Natural killer cell treated with Interleukin-12 subunit alpha and Interleukin-12 subunit beta and Interleukin-15 and Interleukin-18, amount 100 ng/mL, for 72 hours (primary cell): ENCODE data around the gene PTPRN2. TPM values are rescaled to one million over a fixed set of nuclear protein-coding genes. Genes with fewer than 3 reads are reported as not detected.

Experiments
- ATAC-seq, 2 donors: fragments of 150-1000 bp; cut with Tn5 transposase in 1 of 2; sonication (Bioruptor Pico), chemical (Tn5 transposase) in 1 of 2; 2 replicates each; pipeline ENCODE4 v1.10.0; 2021
- DNase-seq: peaks from one replicate; pipeline ENCODE4 v3.0.0; 2022; ENCODE audit warnings: low spot score
- H3K27ac Mint-ChIP-seq, 2 donors: 1 replicate in 1 of 2; 2 replicates in 1 of 2; pipeline ENCODE4 v1.8.0; 2022; ENCODE audit warnings: mixed read lengths in 2 of 2, mild to moderate bottlenecking in 1 of 2, moderate library complexity in 1 of 2
- H3K27me3 Mint-ChIP-seq, 2 donors: 1 replicate in 1 of 2; 2 replicates in 1 of 2; pipeline ENCODE4 v1.8.0; 2022; ENCODE audit warnings: mixed read lengths in 2 of 2
- H3K36me3 Mint-ChIP-seq: one replicate; pipeline ENCODE4 v1.8.0; 2022; ENCODE audit warnings: mixed read lengths
- H3K4me1 Mint-ChIP-seq, 2 donors: 1 replicate in 1 of 2; 2 replicates in 1 of 2; pipeline ENCODE4 v1.8.0; 2022; ENCODE audit warnings: low read depth in 2 of 2, mixed read lengths in 2 of 2, mild to moderate bottlenecking in 1 of 2
- H3K4me3 Mint-ChIP-seq: one replicate; pipeline ENCODE4 v1.8.0; 2022; ENCODE audit warnings: mixed read lengths
- H3K9me3 Mint-ChIP-seq: 2 replicates; pipeline ENCODE4 v1.8.0; 2022; ENCODE audit warnings: mixed read lengths
- total RNA-seq, 2 donors: library from RNA; stranded (reverse); gene quantifications; one replicate each; pipeline ENCODE4 v1.2.3, GENCODE V29; 2022

The PTPRN2 gene
- total RNA-seq, 2 donors from 2014 or later: 0.17 to 0.74 TPM

GRCh38 chr7:157828881-157829280, 758.7 kb downstream of the PTPRN2 start:
- ATAC-seq (no peak), DNase-seq (no peak)
- Mint-ChIP-seq H3K36me3 (no peaks in the 10 kb centered on the region), H3K27me3 (no peaks in the 10 kb centered on the region), H3K4me1 (no peaks in the 10 kb centered on the region), H3K4me3 (no peak overlapping the region), H3K27ac (no peak overlapping the region), H3K9me3 (no peaks in the 10 kb centered on the region)

DNA sequence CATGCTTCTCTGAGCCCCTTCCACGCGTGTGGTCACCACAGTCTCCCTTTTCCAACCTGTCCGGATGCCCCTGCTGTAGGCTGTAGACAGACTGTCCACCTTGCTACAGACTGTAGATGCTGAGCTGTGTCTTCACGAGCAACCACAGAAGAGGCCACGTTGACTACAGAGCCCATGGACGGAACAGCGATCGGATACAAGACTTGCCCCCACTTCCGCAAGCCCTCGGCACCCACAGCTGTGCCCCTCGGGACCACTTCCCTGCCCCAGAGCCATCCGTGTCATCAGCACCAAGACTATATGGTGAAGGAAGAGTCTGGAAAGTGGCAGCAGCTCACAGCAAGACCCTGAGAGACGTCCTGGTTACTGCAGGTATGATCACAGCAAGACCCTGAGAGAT, 759.4 kb downstream of the PTPRN2 start:
- Mint-ChIP-seq H3K4me1 (no peaks in the 10 kb centered on the region), H3K27ac (no peak overlapping the region), H3K27me3 (no peaks in the 10 kb centered on the region), H3K36me3 (no peaks in the 10 kb centered on the region), H3K9me3 (no peaks in the 10 kb centered on the region), H3K4me3 (no peak overlapping the region)
- DNase-seq (no peak), ATAC-seq (no peak)

GRCh38 chr7:157827863-157828160, 759.8 kb downstream of the PTPRN2 start:
- Mint-ChIP-seq H3K4me3 (no peak overlapping the region), H3K27ac (no peak overlapping the region)

GRCh38 chr7:157827045-157827862, 760.4 kb downstream of the PTPRN2 start:
- no peaks in the 10 kb centered on the region for H3K4me1 Mint-ChIP-seq
- H3K36me3 Mint-ChIP-seq: no peaks in the 10 kb centered on the region
- no peak for DNase-seq
- no peak for ATAC-seq
- no peak overlapping the region for H3K27ac Mint-ChIP-seq
- H3K9me3 Mint-ChIP-seq: no peaks in the 10 kb centered on the region
- H3K4me3 Mint-ChIP-seq: no peak overlapping the region
- H3K27me3 Mint-ChIP-seq: no peaks in the 10 kb centered on the region

More at GRCh38 chr7:157827863-157828160, 759.8 kb downstream of the PTPRN2 start:
- H3K9me3 Mint-ChIP-seq: no peaks in the 10 kb centered on the region
- H3K36me3 Mint-ChIP-seq: no peaks in the 10 kb centered on the region
- no peak for ATAC-seq
- no peaks in the 10 kb centered on the region for H3K27me3 Mint-ChIP-seq
- H3K4me1 Mint-ChIP-seq: no peaks in the 10 kb centered on the region
- DNase-seq: no peak

DNA sequence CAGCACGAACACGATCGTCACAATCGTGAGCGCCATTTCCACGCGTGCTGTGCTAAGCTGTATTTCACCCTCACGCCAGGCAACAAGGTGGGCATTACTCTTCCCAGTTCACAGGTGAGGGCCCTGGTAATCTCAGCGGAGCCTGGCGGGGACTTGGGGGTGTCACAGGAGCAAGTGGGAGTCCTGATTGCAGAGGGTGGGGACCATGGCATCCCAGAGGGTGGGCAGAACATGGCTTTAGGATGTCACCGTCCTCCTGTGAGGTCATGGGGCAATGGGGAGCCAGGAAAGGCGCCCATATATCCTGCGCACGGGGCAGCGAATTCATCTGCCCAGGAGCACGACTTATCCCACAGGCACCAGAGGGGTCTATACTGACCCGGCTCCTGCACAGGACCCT, 761.1 kb downstream of the PTPRN2 start:
- Mint-ChIP-seq H3K4me3 (no peak overlapping the region), H3K4me1 (no peaks in the 10 kb centered on the region), H3K36me3 (no peaks in the 10 kb centered on the region), H3K27ac (no peak overlapping the region), H3K9me3 (no peaks in the 10 kb centered on the region), H3K27me3 (no peaks in the 10 kb centered on the region)
- DNase-seq: no peak
- ATAC-seq: no peak

DNA sequence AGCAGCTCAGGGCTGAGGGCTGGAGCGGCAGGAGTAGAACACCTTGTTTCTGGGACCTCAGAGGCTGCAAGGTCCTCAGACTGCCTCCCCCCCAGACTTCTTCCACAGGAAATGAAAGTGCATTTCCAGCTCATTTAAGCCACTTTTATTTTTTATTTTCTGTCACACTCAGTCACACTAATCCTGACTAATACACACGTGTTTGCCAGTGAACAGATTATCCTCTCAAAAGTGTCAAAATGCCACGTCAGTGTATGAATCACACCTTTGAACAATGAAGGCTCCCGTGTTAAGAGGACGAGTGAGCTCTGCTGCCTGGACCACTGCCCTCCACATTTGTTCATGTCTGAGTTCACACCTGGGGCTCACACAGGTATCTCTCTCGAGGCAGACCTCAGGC, 762.3 kb downstream of the PTPRN2 start:
- DNase-seq: no peak
- no peak overlapping the region for H3K27ac Mint-ChIP-seq
- no peaks in the 10 kb centered on the region for H3K4me1 Mint-ChIP-seq
- no peak overlapping the region for H3K4me3 Mint-ChIP-seq
- H3K9me3 Mint-ChIP-seq: no peaks in the 10 kb centered on the region
- no peak for ATAC-seq
- no peaks in the 10 kb centered on the region for H3K27me3 Mint-ChIP-seq
- no peaks in the 10 kb centered on the region for H3K36me3 Mint-ChIP-seq

DNA sequence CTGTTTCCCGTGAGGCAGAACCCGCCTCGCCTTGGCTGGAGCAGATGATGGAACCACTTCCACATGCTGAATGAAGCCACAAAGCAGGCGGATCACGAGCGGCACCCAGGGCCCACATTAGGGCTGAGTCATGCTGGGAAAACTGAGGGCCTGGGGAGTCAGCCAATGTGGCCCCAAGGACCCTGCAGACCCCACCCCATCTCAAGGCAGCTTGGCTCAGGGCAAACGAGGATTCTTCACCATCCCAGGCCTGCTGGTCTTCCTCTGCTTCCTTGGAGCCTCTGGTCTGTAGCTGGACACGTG, 762.9 kb downstream of the PTPRN2 start:
- Mint-ChIP-seq H3K36me3 (no peaks in the 10 kb centered on the region), H3K27ac (no peak overlapping the region)

GRCh38 chr7:157824011-157824818, 763.4 kb downstream of the PTPRN2 start:
- no peaks in the 10 kb centered on the region for H3K36me3 Mint-ChIP-seq
- no peak overlapping the region for H3K27ac Mint-ChIP-seq
- DNase-seq: no peak
- no peak for ATAC-seq
- H3K9me3 Mint-ChIP-seq: peaks cover 2% of the 10 kb centered on the region
- H3K4me1 Mint-ChIP-seq: no peaks in the 10 kb centered on the region
- no peak overlapping the region for H3K4me3 Mint-ChIP-seq
- H3K27me3 Mint-ChIP-seq: no peaks in the 10 kb centered on the region

More for the DNA sequence above, 762.9 kb downstream of the PTPRN2 start:
- Mint-ChIP-seq H3K4me3 (no peak overlapping the region), H3K4me1 (no peaks in the 10 kb centered on the region), H3K9me3 (peaks cover 2% of the 10 kb centered on the region), H3K27me3 (no peaks in the 10 kb centered on the region)
- ATAC-seq: no peak
- DNase-seq: no peak

- peaks cover 0 to 3% of the 10 kb centered on the region in 2 donors for H3K4me1 Mint-ChIP-seq
- DNase-seq (no peak), ATAC-seq (no peak)
- H3K9me3 Mint-ChIP-seq: peaks cover 2% of the 10 kb centered on the region
- H3K27me3 Mint-ChIP-seq: peaks cover 0 to 2% of the 10 kb centered on the region in 2 donors
- H3K4me3 Mint-ChIP-seq: no peak overlapping the region
- no peaks in the 10 kb centered on the region for H3K36me3 Mint-ChIP-seq
- no peak overlapping the region for H3K27ac Mint-ChIP-seq
These were observed 765.0 kb downstream of the PTPRN2 start for GRCh38 chr7:157822688-157823031.

DNA sequence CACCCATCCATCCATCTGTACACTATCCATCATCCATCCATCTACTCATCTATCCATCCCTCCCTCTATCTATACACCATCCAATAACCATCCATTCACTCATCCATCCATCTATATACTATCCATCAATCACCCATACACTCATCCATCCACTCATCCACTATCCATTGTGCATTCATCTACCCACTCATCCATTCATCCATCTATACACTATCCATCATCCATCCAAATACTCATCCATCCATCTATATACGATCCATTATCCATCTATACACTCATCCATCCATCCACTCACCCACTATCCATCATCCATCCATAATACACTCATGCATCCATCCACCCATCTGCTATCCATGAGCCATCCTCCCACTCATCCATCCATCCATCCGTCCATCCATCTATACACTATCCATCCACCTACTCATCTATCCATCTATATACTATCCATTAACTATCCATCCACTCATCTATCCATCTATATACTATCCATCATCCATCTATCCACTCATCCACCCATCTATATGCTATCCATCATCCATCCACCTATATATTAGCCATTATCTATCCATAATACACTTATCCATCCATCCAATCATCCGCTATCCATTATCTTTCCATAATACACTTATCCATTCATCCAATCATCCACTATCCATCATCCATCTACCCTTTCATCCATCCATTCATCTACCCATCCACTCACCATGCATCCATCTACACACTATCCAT, 765.5 kb downstream of the PTPRN2 start:
- H3K9me3 Mint-ChIP-seq: peaks cover 2% of the 10 kb centered on the region
- H3K36me3 Mint-ChIP-seq: no peaks in the 10 kb centered on the region
- peaks cover 0 to 3% of the 10 kb centered on the region in 2 donors for H3K4me1 Mint-ChIP-seq
- DNase-seq (no peak), ATAC-seq (no peak)
- H3K27ac Mint-ChIP-seq: no peak overlapping the region
- no peak overlapping the region for H3K4me3 Mint-ChIP-seq
- H3K27me3 Mint-ChIP-seq: peaks cover 0 to 2% of the 10 kb centered on the region in 2 donors

DNA sequence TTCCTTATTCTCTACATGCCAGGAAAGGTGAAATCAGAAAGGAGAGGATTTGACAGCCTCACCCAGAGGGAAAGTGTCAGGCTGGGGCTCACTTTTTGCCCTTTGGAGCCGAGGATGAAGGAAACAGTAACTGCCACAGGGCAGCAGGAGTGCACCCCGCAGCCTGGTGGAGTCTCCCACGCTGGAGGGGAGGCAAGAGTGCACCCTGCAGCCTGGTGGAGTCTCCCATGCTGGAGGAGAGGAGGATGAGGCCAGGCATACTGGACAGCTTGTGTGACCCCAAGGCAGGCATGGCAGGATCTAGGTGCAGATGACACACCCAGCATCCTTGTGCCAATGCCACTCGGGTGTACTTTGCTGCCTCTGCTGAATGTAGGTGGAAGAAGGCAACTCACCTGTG, 766.8 kb downstream of the PTPRN2 start:
- no peak for ATAC-seq
- DNase-seq: no peak
- Mint-ChIP-seq H3K4me3 (no peak overlapping the region), H3K27me3 (peaks cover 0 to 2% of the 10 kb centered on the region in 2 donors), H3K9me3 (peaks cover 2% of the 10 kb centered on the region), H3K36me3 (no peaks in the 10 kb centered on the region), H3K27ac (no peak overlapping the region), H3K4me1 (peaks cover 0 to 3% of the 10 kb centered on the region in 2 donors)

DNA sequence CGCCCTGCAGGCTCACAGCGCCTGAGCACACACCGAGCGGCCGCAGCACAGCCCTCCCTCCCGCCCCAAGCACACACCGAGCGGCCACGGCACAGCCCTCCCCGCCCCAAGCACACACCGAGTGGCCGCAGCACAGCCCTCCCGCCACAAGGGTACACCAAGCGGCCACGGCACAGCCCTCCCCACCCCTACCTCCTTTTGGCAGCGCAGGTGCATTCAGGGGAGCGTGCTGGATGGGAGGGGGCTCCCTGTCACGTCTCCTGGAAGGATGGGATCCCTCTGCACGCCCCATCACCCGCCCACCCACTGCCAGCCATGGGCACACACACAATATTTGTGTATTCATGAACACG, 768.2 kb downstream of the PTPRN2 start:
- no peak for ATAC-seq
- Mint-ChIP-seq H3K4me1 (peaks cover 0 to 3% of the 10 kb centered on the region in 2 donors), H3K36me3 (no peaks in the 10 kb centered on the region)

DNA sequence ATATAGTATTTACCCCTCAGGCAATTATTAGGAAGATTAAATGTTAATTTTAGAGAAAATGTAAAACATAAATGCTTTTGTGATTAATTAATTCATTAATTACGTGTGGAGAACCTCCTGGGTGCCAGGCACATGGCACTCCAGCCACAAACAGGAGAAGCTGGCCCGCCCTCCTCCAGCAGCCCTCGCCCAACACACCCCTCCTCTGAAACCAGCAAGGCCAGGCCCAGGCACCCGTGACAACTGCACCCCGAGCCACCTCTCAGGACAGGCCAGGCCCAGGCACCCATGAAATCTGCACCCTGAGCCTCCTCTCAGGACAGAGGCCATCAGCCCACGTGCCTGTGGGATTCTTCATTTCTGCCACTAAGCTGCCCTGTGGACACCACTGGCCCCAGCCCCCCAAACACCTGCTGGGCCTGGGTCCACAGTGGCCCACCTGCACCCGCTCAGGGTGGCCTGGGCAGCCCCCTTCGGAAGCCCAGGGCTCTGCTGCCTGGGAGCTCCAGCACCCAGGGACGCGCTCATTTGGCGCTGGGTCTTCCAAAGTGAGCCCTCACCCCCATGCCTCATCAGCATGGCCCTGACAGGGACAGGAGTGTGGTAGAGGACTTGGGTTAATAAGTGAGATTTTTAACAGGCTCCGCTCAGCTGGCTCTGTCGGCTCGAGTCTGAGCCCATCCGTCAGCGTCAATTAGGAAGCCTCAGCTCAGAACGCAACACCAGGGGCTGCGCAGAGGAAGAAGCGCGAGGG, 768.7 kb downstream of the PTPRN2 start:
- Mint-ChIP-seq H3K4me3 (no peak overlapping the region), H3K27me3 (peaks cover 0 to 2% of the 10 kb centered on the region in 2 donors), H3K9me3 (peaks cover 2% of the 10 kb centered on the region), H3K36me3 (no peaks in the 10 kb centered on the region), H3K27ac (no peak overlapping the region), H3K4me1 (peaks cover 0 to 3% of the 10 kb centered on the region in 2 donors)
- DNase-seq (no peak), ATAC-seq (no peak)

More for the DNA sequence above, 768.2 kb downstream of the PTPRN2 start:
- H3K27me3 Mint-ChIP-seq: peaks cover 0 to 2% of the 10 kb centered on the region in 2 donors
- no peak overlapping the region for H3K4me3 Mint-ChIP-seq
- DNase-seq: no peak
- no peak overlapping the region for H3K27ac Mint-ChIP-seq
- peaks cover 2% of the 10 kb centered on the region for H3K9me3 Mint-ChIP-seq
